Astrocyte of the cerebellum (primary cell): ENCODE data around the gene SMG5.

Experiments used
- DNase-seq: peaks from one replicate; pipeline ENCODE4 v3.0.0-alpha.2; 2011; ENCODE audit warnings: low read depth
- H3K4me3 ChIP-seq: 2 replicates; pipeline ENCODE4 v1.5.1; 2011; ENCODE audit warnings: mild to moderate bottlenecking, low read depth, low read length, moderate library complexity
- in situ Hi-C: cut with HindIII; loops from 2 replicates; pipeline ENCODE4 v1.10.0; 2017; ENCODE audit warnings: low sequenced_read_pairs
- TF ChIP-seq, protein P1 (sequence below): IDR thresholded peaks from 2 replicates; pipeline ENCODE4 v1.5.1; 2012; ENCODE audit warnings: low read length, low read depth, moderate library complexity, mild to moderate bottlenecking; ENCODE audit errors: missing control alignments

The SMG5 gene

DNA sequence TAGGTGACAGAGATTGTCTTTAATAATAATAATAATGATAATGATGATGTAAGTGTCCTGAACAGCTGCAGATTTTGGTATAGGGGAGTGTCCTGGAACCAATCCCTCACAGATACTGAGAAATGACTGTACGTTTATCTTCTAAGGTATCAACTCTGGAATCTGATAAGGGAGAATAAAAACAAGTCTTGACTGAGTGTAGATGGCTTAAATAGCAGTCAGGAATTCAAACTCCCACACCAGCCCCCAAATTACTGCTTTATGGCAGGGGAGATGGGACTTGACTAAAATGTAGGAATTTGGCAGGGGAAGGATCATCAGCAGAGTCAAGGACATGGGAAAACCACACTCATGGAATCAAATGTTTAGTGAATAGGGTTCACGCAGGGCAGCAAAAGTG is 22.6 kb upstream of the SMG5 start:
- in situ Hi-C loops: no loop called here
- no peak overlapping the region for H3K4me3 ChIP-seq
- no peak for DNase-seq
- TF ChIP-seq, protein P1, sequence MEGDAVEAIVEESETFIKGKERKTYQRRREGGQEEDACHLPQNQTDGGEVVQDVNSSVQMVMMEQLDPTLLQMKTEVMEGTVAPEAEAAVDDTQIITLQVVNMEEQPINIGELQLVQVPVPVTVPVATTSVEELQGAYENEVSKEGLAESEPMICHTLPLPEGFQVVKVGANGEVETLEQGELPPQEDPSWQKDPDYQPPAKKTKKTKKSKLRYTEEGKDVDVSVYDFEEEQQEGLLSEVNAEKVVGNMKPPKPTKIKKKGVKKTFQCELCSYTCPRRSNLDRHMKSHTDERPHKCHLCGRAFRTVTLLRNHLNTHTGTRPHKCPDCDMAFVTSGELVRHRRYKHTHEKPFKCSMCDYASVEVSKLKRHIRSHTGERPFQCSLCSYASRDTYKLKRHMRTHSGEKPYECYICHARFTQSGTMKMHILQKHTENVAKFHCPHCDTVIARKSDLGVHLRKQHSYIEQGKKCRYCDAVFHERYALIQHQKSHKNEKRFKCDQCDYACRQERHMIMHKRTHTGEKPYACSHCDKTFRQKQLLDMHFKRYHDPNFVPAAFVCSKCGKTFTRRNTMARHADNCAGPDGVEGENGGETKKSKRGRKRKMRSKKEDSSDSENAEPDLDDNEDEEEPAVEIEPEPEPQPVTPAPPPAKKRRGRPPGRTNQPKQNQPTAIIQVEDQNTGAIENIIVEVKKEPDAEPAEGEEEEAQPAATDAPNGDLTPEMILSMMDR: no peak

DNA sequence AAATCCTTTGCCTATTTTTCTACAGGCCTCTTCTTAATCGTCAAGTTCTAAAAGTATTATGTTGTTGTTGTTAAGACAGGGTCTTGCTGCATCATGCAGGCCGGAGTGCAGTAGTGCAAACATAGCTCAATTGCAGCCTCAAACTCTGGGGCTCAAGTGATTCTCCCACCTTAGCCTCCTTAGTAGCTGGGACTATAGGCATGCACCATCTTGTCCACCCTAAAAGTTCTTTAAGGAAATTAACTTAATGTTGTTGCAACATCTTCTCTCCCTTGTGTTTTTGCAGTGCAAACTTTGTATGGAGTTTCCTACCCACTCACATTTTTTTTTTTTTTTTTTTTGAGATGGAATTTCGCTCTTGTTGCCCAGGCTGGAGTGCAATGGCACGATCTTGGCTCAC is 20.6 kb upstream of the SMG5 start:
- TF ChIP-seq, protein P1: no peak
- no peak for DNase-seq
- in situ Hi-C loops: no loop called here
- H3K4me3 ChIP-seq: no peak overlapping the region

DNA sequence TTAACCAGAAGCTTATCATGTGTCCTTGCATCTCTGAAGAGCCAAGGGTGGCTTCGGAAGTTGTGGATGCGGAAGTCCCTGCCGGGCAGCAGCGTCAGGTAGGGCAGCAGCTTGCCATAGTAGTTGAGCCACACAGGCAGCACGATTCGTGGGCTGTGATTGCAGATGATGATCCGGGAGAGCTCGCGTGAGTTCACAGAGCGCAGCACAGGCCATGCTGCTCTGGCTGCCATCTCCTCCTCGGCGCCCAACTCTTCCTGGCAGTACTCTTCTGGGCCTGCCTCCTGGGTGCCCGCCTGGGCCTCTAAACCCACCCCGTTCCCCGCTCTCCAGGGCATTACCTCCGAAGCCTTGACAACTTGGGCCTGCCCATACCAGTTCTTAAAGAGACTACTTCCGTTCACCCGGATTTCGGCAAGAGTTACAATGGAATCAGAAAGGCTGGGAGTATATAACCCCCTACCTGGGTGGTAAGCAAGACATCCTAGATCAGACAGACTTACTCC is 16.3 kb upstream of the SMG5 start, which contains the start of gene VHLL:
Gene VHLL (minus strand): TSS at position 456 of the 506 bp plus-strand sequence. CDS start 118 bp downstream, at position 338.
- in situ Hi-C loops: no loop called here
- no peak for DNase-seq
- no peak within 1 kb of the TSS for H3K4me3 ChIP-seq
- TF ChIP-seq, protein P1: no peak

DNA sequence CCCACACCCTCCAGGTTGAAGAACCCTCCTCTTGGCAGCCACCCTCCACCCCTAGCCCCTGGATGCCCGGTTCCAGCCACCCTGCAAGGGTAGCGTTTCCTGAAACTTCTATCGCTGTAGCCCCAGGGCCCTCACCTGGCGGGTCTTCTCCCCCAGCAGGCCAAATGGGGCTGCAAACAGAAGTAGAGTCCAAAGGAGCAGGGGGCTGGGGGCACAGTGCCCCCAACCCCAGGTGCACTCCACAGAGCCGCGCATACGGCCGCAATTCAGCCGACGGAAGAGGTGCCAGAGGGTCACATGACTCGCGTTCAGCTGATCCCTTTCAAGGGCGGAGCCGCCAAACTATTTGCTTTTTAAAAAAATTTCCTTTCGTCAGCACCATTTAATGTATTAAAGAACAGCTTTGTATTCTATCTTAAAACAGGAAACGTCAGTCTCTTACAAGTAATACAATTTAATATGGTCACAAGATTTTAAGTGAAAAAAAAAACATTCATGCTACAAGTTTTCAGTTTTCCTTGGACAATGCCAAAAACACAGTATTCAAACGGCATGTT is 12.8 kb upstream of the SMG5 start, which contains the start of gene GLMP:
Gene GLMP (minus strand): TSS at position 289 of the 557 bp plus-strand sequence. CDS start 34 bp downstream, at position 255.
- in situ Hi-C loops: no loop called here
- peak within 1 kb of the TSS; percentile 95 for H3K4me3 ChIP-seq
- TF ChIP-seq, protein P1: no peak
- peak; percentile 24 for DNase-seq

DNA sequence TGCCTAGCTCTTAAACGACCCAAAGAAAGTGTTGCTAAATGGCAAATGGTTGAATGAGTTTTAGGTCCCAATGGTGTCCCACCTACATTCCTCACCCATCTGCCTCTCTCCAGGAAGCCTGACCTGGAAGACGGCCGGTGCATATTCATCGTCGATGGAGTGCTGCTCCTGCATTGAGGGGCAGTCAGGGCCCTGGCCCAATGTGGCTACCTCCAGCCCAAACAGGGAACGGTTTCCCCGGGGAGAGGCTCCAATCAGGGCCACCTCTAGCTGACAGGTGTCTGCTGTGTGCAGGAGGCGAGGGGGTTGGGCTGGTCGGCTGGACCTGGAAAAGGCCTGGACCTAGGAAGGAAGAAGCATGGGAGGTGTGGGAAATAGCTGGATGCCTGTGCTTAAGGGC is 11.3 kb upstream of the SMG5 start:
- TF ChIP-seq, protein P1: no peak
- in situ Hi-C loops: no loop called here
- H3K4me3 ChIP-seq: no peak overlapping the region
- DNase-seq: no peak

DNA sequence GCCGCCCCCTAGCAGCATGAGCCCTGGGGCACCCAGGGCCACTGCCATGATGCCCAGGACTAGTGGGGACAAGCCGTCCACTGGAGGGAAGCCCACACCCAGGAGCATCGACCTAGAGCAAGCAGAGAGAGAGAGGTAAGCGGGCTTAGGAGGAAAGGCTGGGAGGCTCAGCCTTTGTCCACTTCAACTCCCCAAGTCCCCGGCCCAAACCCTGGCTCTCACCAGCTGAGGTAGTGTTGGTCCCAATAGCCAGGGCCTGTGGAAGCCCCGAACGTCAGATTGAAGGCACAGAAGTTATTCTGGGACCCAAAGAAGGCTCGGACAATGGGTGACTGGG is 10.4 kb upstream of the SMG5 start:
- in situ Hi-C loops: no loop called here
- no peak overlapping the region for H3K4me3 ChIP-seq
- TF ChIP-seq, protein P1: no peak

More for the DNA sequence above, 10.4 kb upstream of the SMG5 start:
- no peak for DNase-seq
